B cell (primary cell): ENCODE data around the gene NDST1.

ENCODE experiments used
- EZH2 ChIP-seq: IDR thresholded peaks from 2 replicates; pipeline ENCODE4 v1.6.1; 2012; ENCODE audit warnings: borderline replicate concordance, low read depth, mild to moderate bottlenecking, moderate library complexity, low read length; ENCODE audit not compliant: insufficient read depth, poor library complexity, severe bottlenecking
- TF ChIP-seq, protein P1 (sequence below): fragments of 200-600 bp; IDR thresholded peaks from one replicate; pipeline ENCODE4 v1.8.0; 2022; ENCODE audit warnings: antibody characterized with exemption, mild to moderate bottlenecking

DNA sequence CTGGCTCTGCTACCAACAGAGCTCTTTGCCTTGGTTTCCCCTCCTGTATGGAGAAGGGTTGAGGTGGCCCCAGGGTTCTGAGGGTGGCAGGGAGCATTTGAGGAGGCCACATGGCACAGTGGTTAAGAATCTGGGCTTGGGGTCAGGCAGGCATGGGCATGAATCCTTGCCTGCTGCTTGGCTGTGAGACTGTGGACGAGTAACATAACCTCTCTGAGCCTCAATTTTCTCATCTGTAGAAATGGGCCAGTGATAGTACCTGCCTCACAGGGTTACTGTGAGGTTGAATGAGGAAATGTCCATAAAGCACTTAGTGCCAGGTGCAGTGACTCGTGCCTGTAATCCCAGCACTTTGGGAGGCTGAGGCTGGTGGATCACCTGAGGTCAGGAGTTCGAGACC, 5.1 kb upstream of the NDST1 start:
- TF ChIP-seq, protein P1, sequence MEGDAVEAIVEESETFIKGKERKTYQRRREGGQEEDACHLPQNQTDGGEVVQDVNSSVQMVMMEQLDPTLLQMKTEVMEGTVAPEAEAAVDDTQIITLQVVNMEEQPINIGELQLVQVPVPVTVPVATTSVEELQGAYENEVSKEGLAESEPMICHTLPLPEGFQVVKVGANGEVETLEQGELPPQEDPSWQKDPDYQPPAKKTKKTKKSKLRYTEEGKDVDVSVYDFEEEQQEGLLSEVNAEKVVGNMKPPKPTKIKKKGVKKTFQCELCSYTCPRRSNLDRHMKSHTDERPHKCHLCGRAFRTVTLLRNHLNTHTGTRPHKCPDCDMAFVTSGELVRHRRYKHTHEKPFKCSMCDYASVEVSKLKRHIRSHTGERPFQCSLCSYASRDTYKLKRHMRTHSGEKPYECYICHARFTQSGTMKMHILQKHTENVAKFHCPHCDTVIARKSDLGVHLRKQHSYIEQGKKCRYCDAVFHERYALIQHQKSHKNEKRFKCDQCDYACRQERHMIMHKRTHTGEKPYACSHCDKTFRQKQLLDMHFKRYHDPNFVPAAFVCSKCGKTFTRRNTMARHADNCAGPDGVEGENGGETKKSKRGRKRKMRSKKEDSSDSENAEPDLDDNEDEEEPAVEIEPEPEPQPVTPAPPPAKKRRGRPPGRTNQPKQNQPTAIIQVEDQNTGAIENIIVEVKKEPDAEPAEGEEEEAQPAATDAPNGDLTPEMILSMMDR = no peak
- no peak for TF ChIP-seq EZH2
